Measurements from ENCODE around the gene MAP2.

- TF ChIP-seq, protein P1, sequence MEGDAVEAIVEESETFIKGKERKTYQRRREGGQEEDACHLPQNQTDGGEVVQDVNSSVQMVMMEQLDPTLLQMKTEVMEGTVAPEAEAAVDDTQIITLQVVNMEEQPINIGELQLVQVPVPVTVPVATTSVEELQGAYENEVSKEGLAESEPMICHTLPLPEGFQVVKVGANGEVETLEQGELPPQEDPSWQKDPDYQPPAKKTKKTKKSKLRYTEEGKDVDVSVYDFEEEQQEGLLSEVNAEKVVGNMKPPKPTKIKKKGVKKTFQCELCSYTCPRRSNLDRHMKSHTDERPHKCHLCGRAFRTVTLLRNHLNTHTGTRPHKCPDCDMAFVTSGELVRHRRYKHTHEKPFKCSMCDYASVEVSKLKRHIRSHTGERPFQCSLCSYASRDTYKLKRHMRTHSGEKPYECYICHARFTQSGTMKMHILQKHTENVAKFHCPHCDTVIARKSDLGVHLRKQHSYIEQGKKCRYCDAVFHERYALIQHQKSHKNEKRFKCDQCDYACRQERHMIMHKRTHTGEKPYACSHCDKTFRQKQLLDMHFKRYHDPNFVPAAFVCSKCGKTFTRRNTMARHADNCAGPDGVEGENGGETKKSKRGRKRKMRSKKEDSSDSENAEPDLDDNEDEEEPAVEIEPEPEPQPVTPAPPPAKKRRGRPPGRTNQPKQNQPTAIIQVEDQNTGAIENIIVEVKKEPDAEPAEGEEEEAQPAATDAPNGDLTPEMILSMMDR (IDR thresholded peaks at IDR 0.05; ENCODE audit: low read depth, low read length), result no peak
- TF ChIP-seq POLR2A (IDR thresholded peaks at IDR 0.05; ENCODE audit: extremely low read depth, insufficient read length), result no peak
These were observed 25.4 kb upstream of the MAP2 start for GRCh38 chr2:209398463-209398862.
